GM12878 (cell line): Measurements from ENCODE around the gene CYP46A1. TPM values are rescaled to one million over a fixed set of nuclear protein-coding genes. Genes with fewer than 3 reads are reported as not detected.

Source experiments
- polyA plus RNA-seq, 11 experiments: library from polyadenylated mRNA; depleted of rRNA in 4 of 11; unstranded in 6 of 11; stranded (reverse) in 5 of 11; fragments of >200 nt; fragmentation: Nextera tagmentation in 4 of 11; fragmentation: Illumina TruSeq in 1 of 11; extraction: Ambion mirVana in 4 of 11; extraction: Trizol in 1 of 11; gene quantifications; 1 replicate in 1 of 11; 2 replicates in 10 of 11; pipeline versions ENCODE4 v1.2.1 to v1.2.3, GENCODE V29; 2011 to 2016; ENCODE audit warnings: inconsistent platforms in 2 of 11, missing spikeins in 2 of 11, low read depth in 1 of 11
- total RNA-seq, 4 experiments: library from RNA; depleted of rRNA in 3 of 4; stranded (reverse); fragments of >200 nt in 3 of 4; fragmentation: Illumina TruSeq in 1 of 4; extraction: Trizol in 1 of 4; gene quantifications; 2 replicates each; pipeline versions ENCODE4 v1.2.1 to v1.2.3, GENCODE V29; 2013 to 2021

CYP46A1 gene
- total and polyA plus RNA-seq, 10 of the 15 experiments (the other 5 are each of a cell fraction or from before 2014, with no cell fraction given): 0.04 to 0.11 TPM; not detected in 8

Other genes starting within 250 kb of the CYP46A1 start
- gene SETD3, start 203.4 kb upstream of the CYP46A1 start, total RNA-seq (2014; rRNA removed): 31.4 and 39.8 TPM in 2 replicates
- 43.9 and 44.1 TPM in 2 replicates for gene SETD3, start 203.4 kb upstream of the CYP46A1 start, total RNA-seq (2014; rRNA removed; fragmentation: Illumina TruSeq; extraction: Trizol)
- 39.7 and 40.2 TPM in 2 replicates for gene SETD3, start 203.4 kb upstream of the CYP46A1 start, total RNA-seq (2021)
- gene SETD3, start 203.4 kb upstream of the CYP46A1 start, polyA plus RNA-seq (2011; rRNA removed): 32.0 and 32.1 TPM in 2 replicates
- 42.6 and 49.4 TPM in 2 replicates for gene SETD3, start 203.4 kb upstream of the CYP46A1 start, polyA plus RNA-seq (2014; fragmentation: Illumina TruSeq; extraction: Trizol)
- gene SETD3, start 203.4 kb upstream of the CYP46A1 start, polyA plus RNA-seq (2014; fragmentation: Nextera tagmentation; extraction: Ambion mirVana): 10 to 100 TPM; 11.3 to 17.3 TPM
- gene SETD3, start 203.4 kb upstream of the CYP46A1 start, polyA plus RNA-seq (2014; rRNA removed): 23.5 and 33.3 TPM in 2 replicates
- 10 to 100 TPM; 41.3 to 44.2 TPM for gene SETD3, start 203.4 kb upstream of the CYP46A1 start, polyA plus RNA-seq (2016; fragmentation: Nextera tagmentation; extraction: Ambion mirVana)
- 22.4 and 23.1 TPM in 2 replicates for gene CCNK, start 202.9 kb upstream of the CYP46A1 start, total RNA-seq (2014; rRNA removed)
- 14.1 and 18.3 TPM in 2 replicates for gene CCNK, start 202.9 kb upstream of the CYP46A1 start, total RNA-seq (2014; rRNA removed; fragmentation: Illumina TruSeq; extraction: Trizol)
- gene CCNK, start 202.9 kb upstream of the CYP46A1 start, total RNA-seq (2021): 74.6 and 83.1 TPM in 2 replicates
- gene CCNK, start 202.9 kb upstream of the CYP46A1 start, polyA plus RNA-seq (2011; rRNA removed): 10.0 and 10.8 TPM in 2 replicates
- 85.1 and 88.0 TPM in 2 replicates for gene CCNK, start 202.9 kb upstream of the CYP46A1 start, polyA plus RNA-seq (2014; fragmentation: Illumina TruSeq; extraction: Trizol)
- 10 to 100 TPM; 15.5 to 21.2 TPM for gene CCNK, start 202.9 kb upstream of the CYP46A1 start, polyA plus RNA-seq (2014; fragmentation: Nextera tagmentation; extraction: Ambion mirVana)
- gene CCNK, start 202.9 kb upstream of the CYP46A1 start, polyA plus RNA-seq (2014; rRNA removed): 22.5 TPM in 2 replicates
- gene CCNK, start 202.9 kb upstream of the CYP46A1 start, polyA plus RNA-seq (2016; fragmentation: Nextera tagmentation; extraction: Ambion mirVana): 10 to 100 TPM; 31.2 to 32.6 TPM
- gene CCDC85C, start 80.1 kb upstream of the CYP46A1 start, total RNA-seq (2014; rRNA removed): 1.6 and 2.1 TPM in 2 replicates
- 0.92 and 0.94 TPM in 2 replicates for gene CCDC85C, start 80.1 kb upstream of the CYP46A1 start, total RNA-seq (2014; rRNA removed; fragmentation: Illumina TruSeq; extraction: Trizol)
- gene CCDC85C, start 80.1 kb upstream of the CYP46A1 start, total RNA-seq (2021): 3.0 and 3.4 TPM in 2 replicates
- gene CCDC85C, start 80.1 kb upstream of the CYP46A1 start, polyA plus RNA-seq (2011; rRNA removed): 2.1 and 3.6 TPM in 2 replicates
- 0.68 and 1.2 TPM in 2 replicates for gene CCDC85C, start 80.1 kb upstream of the CYP46A1 start, polyA plus RNA-seq (2014; fragmentation: Illumina TruSeq; extraction: Trizol)
- gene CCDC85C, start 80.1 kb upstream of the CYP46A1 start, polyA plus RNA-seq (2014; fragmentation: Nextera tagmentation; extraction: Ambion mirVana): under 1 TPM; 0.03 to 0.07 TPM
- gene CCDC85C, start 80.1 kb upstream of the CYP46A1 start, polyA plus RNA-seq (2014; rRNA removed): 1.8 and 2.9 TPM in 2 replicates
- under 1 TPM; 0.15 to 0.19 TPM for gene CCDC85C, start 80.1 kb upstream of the CYP46A1 start, polyA plus RNA-seq (2016; fragmentation: Nextera tagmentation; extraction: Ambion mirVana)
- gene HHIPL1, start 39.2 kb upstream of the CYP46A1 start, total RNA-seq (2014; rRNA removed): not detected in 2 replicates
- not detected in 2 replicates for gene HHIPL1, start 39.2 kb upstream of the CYP46A1 start, total RNA-seq (2014; rRNA removed; fragmentation: Illumina TruSeq; extraction: Trizol)
- gene HHIPL1, start 39.2 kb upstream of the CYP46A1 start, total RNA-seq (2021): not detected in 2 replicates
- 0.03 TPM in 1 of 2 replicates, not detected in the other for gene HHIPL1, start 39.2 kb upstream of the CYP46A1 start, polyA plus RNA-seq (2011; rRNA removed)
- not detected in 2 replicates for gene HHIPL1, start 39.2 kb upstream of the CYP46A1 start, polyA plus RNA-seq (2014; fragmentation: Illumina TruSeq; extraction: Trizol)
- gene HHIPL1, start 39.2 kb upstream of the CYP46A1 start, polyA plus RNA-seq (2014; fragmentation: Nextera tagmentation; extraction: Ambion mirVana): not detected
- gene HHIPL1, start 39.2 kb upstream of the CYP46A1 start, polyA plus RNA-seq (2014; rRNA removed): not detected in 2 replicates
- gene HHIPL1, start 39.2 kb upstream of the CYP46A1 start, polyA plus RNA-seq (2016; fragmentation: Nextera tagmentation; extraction: Ambion mirVana): under 1 TPM in 1 of 2 experiments, not detected in 1; 0.09 TPM
- 0.16 TPM in 1 of 2 replicates, not detected in the other for gene EML1, start 109.1 kb downstream of the CYP46A1 start, total RNA-seq (2014; rRNA removed)
- 0.13 TPM in 1 of 2 replicates, not detected in the other for gene EML1, start 109.1 kb downstream of the CYP46A1 start, total RNA-seq (2014; rRNA removed; fragmentation: Illumina TruSeq; extraction: Trizol)
- gene EML1, start 109.1 kb downstream of the CYP46A1 start, total RNA-seq (2021): 0.21 TPM in 1 of 2 replicates, not detected in the other
- 2.9 and 3.4 TPM in 2 replicates for gene EML1, start 109.1 kb downstream of the CYP46A1 start, polyA plus RNA-seq (2011; rRNA removed)
- gene EML1, start 109.1 kb downstream of the CYP46A1 start, polyA plus RNA-seq (2014; fragmentation: Illumina TruSeq; extraction: Trizol): 0.10 TPM in 1 of 2 replicates, not detected in the other
- under 1 TPM; 0.05 to 0.16 TPM for gene EML1, start 109.1 kb downstream of the CYP46A1 start, polyA plus RNA-seq (2014; fragmentation: Nextera tagmentation; extraction: Ambion mirVana)
- 0.28 TPM in 1 of 2 replicates, not detected in the other for gene EML1, start 109.1 kb downstream of the CYP46A1 start, polyA plus RNA-seq (2014; rRNA removed)
- under 1 TPM; 0.09 to 0.11 TPM for gene EML1, start 109.1 kb downstream of the CYP46A1 start, polyA plus RNA-seq (2016; fragmentation: Nextera tagmentation; extraction: Ambion mirVana)